HL-60/S4 treated with retinoic acid at 250 ng/mL for 4 days and 3 days (cell line): ENCODE data around the gene TEX55.
"Not testable (repeated sequence)": the region's sequence is repeated elsewhere in the genome, so short reads cannot be mapped to it uniquely, and the experiment has no call there.

ENCODE experiments used
- in situ Hi-C: fragments of 300-500 bp; cut with MboI; formaldehyde crosslinking; loops from 2 replicates; pipeline ENCODE4 v1.7.0; 2022; ENCODE audit warnings: low sequenced_read_pairs

TEX55 gene

GRCh38 chr3:119160361-119160760 is 14.4 kb downstream of the TEX55 start:
- in situ Hi-C loops = no loop called here

GRCh38 chr3:119160815-119161214 is 14.8 kb downstream of the TEX55 start:
- in situ Hi-C loops = no loop called here

DNA sequence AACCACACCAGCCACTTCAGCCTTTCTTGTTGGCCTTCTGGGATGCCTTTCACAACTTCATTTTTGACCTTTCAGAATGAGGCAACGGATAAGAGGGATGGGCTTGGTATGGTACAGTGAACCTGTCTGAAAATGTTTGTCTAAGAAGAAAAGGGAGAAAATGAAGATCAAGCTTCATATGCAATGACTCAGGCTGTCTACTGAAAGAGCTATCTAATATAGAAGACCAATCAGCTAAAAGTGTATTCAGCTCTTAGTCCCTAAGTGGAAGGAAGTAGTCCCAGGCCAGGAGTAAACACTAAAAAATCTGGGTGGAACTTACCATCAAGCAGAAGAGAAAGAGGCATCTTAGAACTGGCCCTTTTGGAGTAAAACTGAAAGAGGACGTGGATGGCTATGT is 15.3 kb downstream of the TEX55 start:
- in situ Hi-C loops = no loop called here

DNA sequence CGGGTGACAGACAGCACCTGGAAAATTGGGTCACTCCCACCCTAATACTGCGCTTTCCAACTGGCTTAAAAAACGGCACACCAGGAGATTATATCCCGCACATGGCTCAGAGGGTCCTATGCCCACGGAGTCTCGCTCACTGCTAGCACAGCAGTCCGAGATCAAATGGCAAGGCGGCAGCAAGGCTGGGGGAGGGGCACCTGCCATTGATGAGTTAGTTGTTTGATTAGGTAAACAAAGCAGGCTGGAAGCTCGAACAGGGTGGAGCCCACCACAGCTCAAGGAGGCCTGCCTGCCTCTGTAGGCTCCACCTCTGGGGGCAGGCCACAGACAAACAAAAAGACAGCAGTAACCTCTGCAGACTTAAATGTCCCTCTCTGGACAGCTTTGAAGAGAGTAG is 18.8 kb downstream of the TEX55 start:
- in situ Hi-C loops = not testable (repeated sequence)

DNA sequence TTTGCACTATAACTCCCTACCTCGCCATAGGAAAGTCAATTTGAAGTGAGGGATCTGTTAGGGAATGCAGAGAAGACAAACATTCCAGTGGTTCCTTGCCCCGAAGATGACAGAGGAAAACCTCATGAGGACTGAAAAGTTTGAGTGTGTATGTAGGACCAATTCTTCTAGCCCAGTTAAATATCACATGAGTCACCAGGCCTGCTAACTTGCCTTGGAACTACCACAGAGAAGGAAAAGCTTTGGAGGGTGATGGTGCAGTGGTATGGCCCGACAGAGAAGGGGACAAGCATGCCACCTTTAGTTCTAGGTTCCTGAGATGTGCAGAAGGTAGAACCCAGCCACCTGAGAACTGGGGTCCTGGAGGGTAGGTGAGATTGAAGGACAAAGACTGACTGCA is 24.9 kb downstream of the TEX55 start:
- in situ Hi-C loops = no loop called here

- in situ Hi-C loops = no loop called here
These were observed 27.4 kb downstream of the TEX55 start, which contains the start of gene UPK1B for GRCh38 chr3:119173325-119173724. UPK1B (plus strand) TSS chr3:119173598; CDS start chr3:119186742, 13,144 bp downstream.

GRCh38 chr3:119175872-119176756 is 30.1 kb downstream of the TEX55 start:
- in situ Hi-C loops = no loop called here

- in situ Hi-C loops = no loop called here
These were observed 30.8 kb downstream of the TEX55 start for GRCh38 chr3:119176778-119177177.

DNA sequence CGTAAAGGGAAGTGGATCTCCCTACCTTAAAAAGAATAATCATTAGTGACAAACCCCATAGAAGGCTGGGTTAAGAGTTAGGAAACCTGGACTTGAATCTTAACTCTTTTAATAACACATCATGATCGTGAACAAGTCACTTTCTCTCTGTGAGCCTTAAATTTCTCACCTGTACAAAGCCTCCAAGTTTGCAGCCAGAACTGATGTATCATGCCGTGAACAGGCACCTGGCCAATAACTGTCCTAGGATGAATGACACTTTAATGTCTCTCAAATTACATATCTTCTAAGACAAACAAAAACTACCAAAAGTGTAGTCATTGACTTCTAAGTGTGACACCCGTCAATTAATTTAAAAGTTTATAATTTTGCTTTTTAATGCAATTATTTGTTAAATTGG is 31.4 kb downstream of the TEX55 start:
- in situ Hi-C loops = no loop called here

GRCh38 chr3:119181765-119182164 is 35.8 kb downstream of the TEX55 start:
- in situ Hi-C loops = no loop called here

GRCh38 chr3:119184111-119184510 is 38.1 kb downstream of the TEX55 start:
- in situ Hi-C loops = no loop called here

- in situ Hi-C loops = no loop called here
These were observed 39.0 kb downstream of the TEX55 start for GRCh38 chr3:119184796-119185570.

DNA sequence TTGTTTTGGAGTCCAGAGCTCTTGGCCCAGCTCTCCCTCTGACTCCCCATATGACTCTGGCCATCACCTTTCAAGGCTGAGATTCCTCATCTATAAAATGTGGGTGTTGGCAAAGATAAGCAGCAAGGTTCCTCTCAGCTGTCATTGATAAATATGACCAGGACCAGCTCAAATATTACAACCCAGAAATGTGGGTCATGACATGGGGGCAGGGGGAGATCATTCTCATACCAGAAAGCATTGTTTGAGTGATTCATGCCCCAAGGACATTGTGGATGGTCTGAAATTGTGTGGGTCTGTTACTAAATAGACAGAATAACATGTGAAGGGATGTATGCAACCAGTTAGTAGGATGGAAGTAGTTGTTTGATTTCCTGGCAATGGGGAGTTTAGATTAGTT is 41.3 kb downstream of the TEX55 start:
- in situ Hi-C loops = no loop called here

GRCh38 chr3:119191800-119192199 is 45.8 kb downstream of the TEX55 start:
- in situ Hi-C loops = no loop called here

GRCh38 chr3:119194237-119195150 is 48.5 kb downstream of the TEX55 start:
- in situ Hi-C loops = no loop called here

DNA sequence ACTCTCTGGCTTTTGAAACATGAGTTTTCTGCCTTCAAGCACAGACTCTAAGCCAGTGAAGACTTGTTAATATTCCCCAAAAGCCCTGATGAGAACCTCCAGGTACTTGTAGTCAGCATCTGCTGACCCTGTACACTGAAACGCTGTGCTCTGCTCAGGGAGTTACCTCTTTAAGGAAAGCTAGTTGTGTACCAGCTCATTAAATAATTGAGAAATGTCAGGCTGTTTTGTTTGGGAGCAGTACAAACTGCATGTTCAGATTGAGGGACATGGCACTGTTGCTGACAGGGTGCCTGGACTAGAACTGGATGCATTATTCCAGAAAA is 49.1 kb downstream of the TEX55 start:
- in situ Hi-C loops = no loop called here

DNA sequence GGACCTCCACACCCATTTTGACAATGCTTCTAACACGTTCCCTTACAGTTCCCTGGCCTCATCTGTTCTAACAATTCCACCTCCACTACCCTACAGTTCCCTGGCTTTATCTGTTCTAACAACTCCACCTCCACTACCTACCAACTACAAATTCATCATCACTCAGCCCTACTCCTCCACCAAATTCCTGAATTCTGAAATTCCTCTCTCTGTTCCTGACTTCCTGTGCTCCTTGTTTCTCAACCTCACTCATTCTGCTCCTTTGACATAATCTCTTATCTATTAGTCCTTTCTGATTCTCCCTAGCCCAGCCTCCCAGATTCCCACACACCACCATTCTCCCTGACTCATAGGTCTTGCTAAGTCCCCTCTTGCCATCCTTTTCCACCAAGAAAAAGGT is 49.9 kb downstream of the TEX55 start:
- in situ Hi-C loops = no loop called here
